Measurements from ENCODE around the gene TAC4. TPM values are rescaled to one million over a fixed set of nuclear protein-coding genes. Genes with fewer than 3 reads are reported as not detected.

The TAC4 gene
- total RNA-seq, 2 donors from 2014 or later = not detected

- Mint-ChIP-seq H3K36me3 (no peaks in the 10 kb centered on the region), H3K4me3 (no peak overlapping the region), H3K27ac (no peak overlapping the region), H3K4me1 (ENCODE audit: low read depth in 2 of 2) (peaks cover 3% of the 10 kb centered on the region in 2 donors), H3K27me3 (peaks cover 0 to 11% of the 10 kb centered on the region in 2 donors), H3K9me3 (no peaks in the 10 kb centered on the region)
- DNase-seq (ENCODE audit: low spot score) = no peak
- no peak for ATAC-seq
Measured at GRCh38 chr17:49866019-49866380, 18.1 kb upstream of the TAC4 start.

GRCh38 chr17:49862781-49863331, 15.0 kb upstream of the TAC4 start:
- Mint-ChIP-seq H3K4me3 (no peak overlapping the region), H3K27ac (no peak overlapping the region), H3K4me1 (ENCODE audit: low read depth in 2 of 2) (peaks cover 4 to 6% of the 10 kb centered on the region in 2 donors), H3K27me3 (peaks cover 0 to 9% of the 10 kb centered on the region in 2 donors), H3K9me3 (no peaks in the 10 kb centered on the region), H3K36me3 (no peaks in the 10 kb centered on the region)
- DNase-seq (ENCODE audit: low spot score) = no peak
- no peak for ATAC-seq

DNA sequence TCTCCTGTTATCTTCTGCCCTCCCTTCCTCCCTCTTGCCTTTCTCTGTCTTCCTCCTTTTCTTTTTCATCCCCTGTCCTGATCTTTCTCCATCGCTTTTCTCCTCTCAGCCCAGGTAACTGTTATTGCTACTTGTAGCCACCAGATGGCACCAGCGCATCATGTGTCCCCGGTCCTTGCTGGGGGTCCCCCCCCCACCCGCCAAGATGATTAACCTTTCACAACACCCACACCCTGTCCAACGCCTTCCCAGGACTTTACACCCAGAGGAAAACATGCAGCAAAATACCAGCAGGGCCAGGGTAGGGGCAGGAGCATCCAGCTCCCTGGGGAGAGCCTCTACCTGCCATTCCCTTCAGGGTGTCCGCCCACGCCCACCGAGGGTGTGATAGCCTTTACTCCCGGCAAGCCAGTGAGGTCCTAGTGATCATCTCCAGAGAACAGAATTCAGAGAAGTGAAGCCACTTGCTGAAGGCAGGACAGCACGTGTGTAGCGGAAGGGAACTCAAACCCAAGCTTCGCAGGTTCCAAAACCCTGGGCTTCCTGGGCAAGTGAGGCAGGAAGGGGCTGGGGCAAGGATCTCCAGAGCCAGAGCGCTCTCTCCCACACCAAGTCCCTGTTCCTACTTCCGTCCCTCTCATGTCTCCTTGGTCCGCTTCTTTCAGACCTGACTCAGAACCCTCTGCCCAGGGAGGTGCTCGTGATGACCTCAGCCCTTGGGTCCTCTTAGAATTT, 13.4 kb upstream of the TAC4 start:
- H3K4me1 Mint-ChIP-seq (ENCODE audit: low read depth in 2 of 2) = peaks cover 4 to 6% of the 10 kb centered on the region in 2 donors
- no peaks in the 10 kb centered on the region for H3K36me3 Mint-ChIP-seq
- H3K27me3 Mint-ChIP-seq = peaks cover 0 to 9% of the 10 kb centered on the region in 2 donors
- H3K27ac Mint-ChIP-seq = no peak overlapping the region
- no peak overlapping the region for H3K4me3 Mint-ChIP-seq
- no peaks in the 10 kb centered on the region for H3K9me3 Mint-ChIP-seq
- DNase-seq (ENCODE audit: low spot score) (no peak), ATAC-seq (peak; percentile 30 to 57)

DNA sequence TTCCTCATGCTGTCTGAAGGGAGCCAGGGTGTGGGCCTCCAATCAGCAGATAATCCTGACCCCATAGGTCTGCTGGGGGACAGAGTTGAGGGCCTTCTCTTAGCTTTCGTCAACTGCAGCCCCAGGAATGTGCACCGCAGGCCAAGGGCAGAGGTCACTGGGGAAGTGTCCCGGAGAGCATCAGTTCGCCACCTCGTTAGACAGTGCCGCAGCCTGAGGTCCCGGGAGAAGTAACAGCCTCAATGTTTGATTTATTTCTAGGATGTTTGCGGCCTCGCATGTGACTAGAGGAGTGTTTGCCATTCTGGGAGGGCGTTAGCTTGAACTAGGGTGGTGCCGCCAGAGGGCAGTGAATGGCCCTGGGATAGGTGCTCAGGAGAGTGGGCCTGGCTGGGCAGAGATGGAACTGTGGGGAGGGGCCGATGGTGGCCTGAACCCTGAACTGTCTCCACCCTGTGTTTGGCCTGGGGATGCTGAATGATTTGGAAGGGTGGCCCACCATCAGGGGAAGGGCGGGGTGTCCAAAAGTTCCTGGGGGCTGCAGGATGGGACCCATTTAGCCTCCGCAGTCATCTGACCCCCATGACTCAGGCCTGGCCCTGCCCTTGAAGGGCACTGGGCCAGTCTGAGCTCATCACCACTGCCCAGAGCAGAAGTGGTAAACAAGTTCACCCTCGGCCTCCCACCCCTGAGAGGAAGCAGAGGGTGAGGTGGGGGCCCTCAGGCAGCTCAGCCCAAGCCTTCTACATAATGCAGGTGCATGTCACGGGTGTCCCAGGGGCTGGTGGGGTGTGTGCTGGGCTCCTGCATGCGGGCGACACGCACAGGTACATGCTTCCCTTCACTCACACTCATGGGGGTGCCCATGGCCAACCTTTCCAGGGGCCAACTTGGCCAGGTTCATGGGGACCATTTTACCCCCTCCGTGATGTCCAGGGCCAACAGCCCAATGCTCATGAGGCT, 12.4 kb upstream of the TAC4 start:
- Mint-ChIP-seq H3K27ac (no peak overlapping the region), H3K27me3 (peaks cover 0 to 9% of the 10 kb centered on the region in 2 donors), H3K4me3 (no peak overlapping the region), H3K4me1 (ENCODE audit: low read depth in 2 of 2) (peaks cover 4 to 6% of the 10 kb centered on the region in 2 donors), H3K36me3 (no peaks in the 10 kb centered on the region), H3K9me3 (no peaks in the 10 kb centered on the region)
- ATAC-seq (peak in 1 of 2 donors; percentile 5), DNase-seq (ENCODE audit: low spot score) (no peak)

DNA sequence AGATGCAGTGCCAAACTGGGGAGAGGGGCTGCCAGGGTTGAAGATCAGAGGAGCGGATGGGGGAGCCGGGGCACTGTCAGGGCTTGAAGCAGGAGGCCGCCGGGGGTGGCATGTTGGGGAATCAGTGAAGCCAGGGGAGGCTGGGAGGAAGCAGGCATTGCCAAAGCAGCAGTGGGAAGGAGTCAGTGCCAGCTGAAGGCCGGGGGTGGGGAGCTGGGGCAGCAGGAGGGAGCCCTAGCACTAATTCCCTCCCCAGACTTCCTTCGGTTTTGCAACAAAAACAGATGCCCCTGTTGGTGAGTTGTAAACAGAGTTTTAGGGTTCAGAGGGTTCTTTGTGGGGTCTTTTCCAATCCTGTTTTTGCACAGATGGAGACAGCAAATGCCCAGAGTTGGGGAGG, 10.9 kb upstream of the TAC4 start:
- Mint-ChIP-seq H3K36me3 (no peaks in the 10 kb centered on the region), H3K9me3 (no peaks in the 10 kb centered on the region), H3K27ac (no peak overlapping the region)

DNA sequence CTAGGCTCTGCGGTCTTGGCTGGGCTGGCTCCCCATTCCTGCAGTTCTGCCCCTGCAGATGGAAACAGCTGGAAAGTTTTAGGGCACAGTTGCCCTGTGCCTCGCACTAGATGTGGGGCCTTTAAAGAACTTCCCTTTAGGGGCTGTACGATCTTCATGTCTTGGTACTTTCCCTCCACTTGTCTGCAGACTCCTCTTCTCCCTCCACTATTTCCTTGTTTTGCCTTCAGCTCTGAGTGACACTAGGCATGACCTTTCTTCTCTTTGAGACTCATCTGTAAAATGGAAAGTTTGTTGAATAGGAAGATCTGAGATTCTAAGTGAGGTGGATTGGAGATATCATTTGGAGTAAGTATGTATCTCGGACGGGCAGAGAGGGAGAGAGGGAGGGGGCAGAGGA, 6.3 kb upstream of the TAC4 start:
- H3K27ac Mint-ChIP-seq = no peak overlapping the region
- H3K9me3 Mint-ChIP-seq = no peaks in the 10 kb centered on the region
- ATAC-seq (no peak), DNase-seq (ENCODE audit: low spot score) (no peak)
- no peak overlapping the region for H3K4me3 Mint-ChIP-seq
- no peaks in the 10 kb centered on the region for H3K36me3 Mint-ChIP-seq
- peaks cover 10 to 11% of the 10 kb centered on the region in 2 donors for H3K4me1 Mint-ChIP-seq (ENCODE audit: low read depth in 2 of 2)
- peaks cover 0 to 2% of the 10 kb centered on the region in 2 donors for H3K27me3 Mint-ChIP-seq

More for the DNA sequence above, 10.9 kb upstream of the TAC4 start:
- DNase-seq (ENCODE audit: low spot score) = no peak
- peaks cover 0 to 6% of the 10 kb centered on the region in 2 donors for H3K27me3 Mint-ChIP-seq
- no peak for ATAC-seq
- no peak overlapping the region for H3K4me3 Mint-ChIP-seq
- peaks cover 4 to 6% of the 10 kb centered on the region in 2 donors for H3K4me1 Mint-ChIP-seq (ENCODE audit: low read depth in 2 of 2)

- Mint-ChIP-seq H3K9me3 (no peaks in the 10 kb centered on the region), H3K4me3 (no peak overlapping the region), H3K36me3 (no peaks in the 10 kb centered on the region), H3K27me3 (peaks cover 0 to 2% of the 10 kb centered on the region in 2 donors), H3K4me1 (ENCODE audit: low read depth in 2 of 2) (peaks cover 10 to 13% of the 10 kb centered on the region in 2 donors), H3K27ac (no peak overlapping the region)
- no peak for ATAC-seq
- DNase-seq (ENCODE audit: low spot score) = no peak
Measured at GRCh38 chr17:49853470-49854015, 5.7 kb upstream of the TAC4 start.

- Mint-ChIP-seq H3K27ac (peak overlapping the region; percentile 76 to 84), H3K9me3 (no peaks in the 10 kb centered on the region), H3K36me3 (no peaks in the 10 kb centered on the region), H3K4me3 (peak overlapping the region; percentile 87), H3K4me1 (ENCODE audit: low read depth in 2 of 2) (peaks cover 10 to 18% of the 10 kb centered on the region in 2 donors), H3K27me3 (peaks cover 0 to 2% of the 10 kb centered on the region in 2 donors)
- DNase-seq (ENCODE audit: low spot score) (peak; percentile 75), ATAC-seq (peak; percentile 79 to 87)
Measured at GRCh38 chr17:49851387-49852291, 3.8 kb upstream of the TAC4 start.

GRCh38 chr17:49850772-49851386, 3.0 kb upstream of the TAC4 start:
- Mint-ChIP-seq H3K36me3 (no peaks in the 10 kb centered on the region), H3K4me3 (peak overlapping the region; percentile 98), H3K27ac (peak overlapping the region; percentile 76 to 84), H3K4me1 (ENCODE audit: low read depth in 2 of 2) (peaks cover 10 to 18% of the 10 kb centered on the region in 2 donors), H3K27me3 (peaks cover 0 to 2% of the 10 kb centered on the region in 2 donors), H3K9me3 (no peaks in the 10 kb centered on the region)
- peak; percentile 3 to 54 for ATAC-seq
- no peak for DNase-seq (ENCODE audit: low spot score)

DNA sequence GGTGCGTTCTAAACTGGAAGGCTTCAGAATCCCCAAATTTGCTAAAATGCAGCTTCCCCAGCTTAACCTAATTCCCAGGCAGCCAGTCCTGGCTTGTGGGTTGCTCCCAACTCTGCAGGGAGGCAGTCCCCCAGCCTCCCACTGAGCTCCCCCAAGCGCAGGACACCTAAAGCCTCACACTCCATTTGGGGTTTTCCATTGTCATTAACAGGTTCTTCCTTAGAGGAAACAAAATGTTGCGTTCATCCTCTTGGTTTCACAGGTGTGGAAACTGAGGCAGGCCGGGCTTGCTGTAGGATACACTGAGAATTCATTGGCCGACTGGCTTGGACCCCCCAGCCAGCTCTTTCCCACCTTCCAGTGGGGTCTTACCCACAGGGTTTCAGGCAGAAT, 2.3 kb upstream of the TAC4 start:
- Mint-ChIP-seq H3K4me3 (peak overlapping the region; percentile 98), H3K27me3 (peaks cover 0 to 2% of the 10 kb centered on the region in 2 donors), H3K4me1 (ENCODE audit: low read depth in 2 of 2) (peaks cover 10 to 19% of the 10 kb centered on the region in 2 donors)

GRCh38 chr17:49848739-49849138, 870 bp upstream of the TAC4 start:
- no peak overlapping the region for H3K4me3 Mint-ChIP-seq
- no peaks in the 10 kb centered on the region for H3K9me3 Mint-ChIP-seq
- peaks cover 0 to 2% of the 10 kb centered on the region in 2 donors for H3K27me3 Mint-ChIP-seq
- H3K36me3 Mint-ChIP-seq = no peaks in the 10 kb centered on the region
- H3K4me1 Mint-ChIP-seq (ENCODE audit: low read depth in 2 of 2) = peaks cover 10 to 25% of the 10 kb centered on the region in 2 donors
- no peak overlapping the region for H3K27ac Mint-ChIP-seq
- no peak for DNase-seq (ENCODE audit: low spot score)
- ATAC-seq = no peak

More for the DNA sequence above, 2.3 kb upstream of the TAC4 start:
- Mint-ChIP-seq H3K36me3 (no peaks in the 10 kb centered on the region), H3K27ac (peak overlapping the region; percentile 70 to 76), H3K9me3 (no peaks in the 10 kb centered on the region)
- ATAC-seq = no peak
- DNase-seq (ENCODE audit: low spot score) = no peak

GRCh38 chr17:49846938-49847712, 744 bp downstream of the TAC4 start:
- Mint-ChIP-seq H3K4me3 (no peak overlapping the region), H3K27me3 (peaks cover 0 to under 1% of the 10 kb centered on the region in 2 donors), H3K27ac (no peak overlapping the region), H3K9me3 (no peaks in the 10 kb centered on the region), H3K36me3 (peaks cover 4% of the 10 kb centered on the region), H3K4me1 (ENCODE audit: low read depth in 2 of 2) (peaks cover 13 to 28% of the 10 kb centered on the region in 2 donors)
- no peak for ATAC-seq
- no peak for DNase-seq (ENCODE audit: low spot score)

Measured in natural killer cell treated with Interleukin-12 subunit alpha and Interleukin-12 subunit beta and Interleukin-15 and Interleukin-18, amount 100 ng/mL, for 72 hours (primary cell).